Sigmoid colon (tissue), 4 donors: ENCODE results near the gene EZR.

Experiments used
- POLR2A ChIP-seq, 2 donors: fragments of 450-650 bp; IDR thresholded peaks; one replicate each; pipeline ENCODE4 v1.6.1; 2016; ENCODE audit warnings: antibody characterized with exemption in 2 of 2, mild to moderate bottlenecking in 2 of 2, moderate library complexity in 2 of 2
- POLR2AphosphoS5 ChIP-seq, 4 donors: sonication (generic); formaldehyde crosslinking; IDR thresholded peaks; one replicate each; pipeline ENCODE4 v1.6.1; 2017; ENCODE audit warnings: antibody characterized with exemption in 4 of 4
- TF ChIP-seq, protein P1 (sequence below), 4 experiments: fragments of 450-650 bp in 3 of 4; fragments of 200-600 bp in 1 of 4; IDR thresholded peaks; one replicate each; pipeline ENCODE4 v1.5.1; 2016 to 2019; ENCODE audit warnings: antibody characterized with exemption in 4 of 4, mild to moderate bottlenecking in 3 of 4, moderate library complexity in 2 of 4

GRCh38 chr6:158805698-158806377, 13.3 kb downstream of the EZR start:
- TF ChIP-seq, protein P1, sequence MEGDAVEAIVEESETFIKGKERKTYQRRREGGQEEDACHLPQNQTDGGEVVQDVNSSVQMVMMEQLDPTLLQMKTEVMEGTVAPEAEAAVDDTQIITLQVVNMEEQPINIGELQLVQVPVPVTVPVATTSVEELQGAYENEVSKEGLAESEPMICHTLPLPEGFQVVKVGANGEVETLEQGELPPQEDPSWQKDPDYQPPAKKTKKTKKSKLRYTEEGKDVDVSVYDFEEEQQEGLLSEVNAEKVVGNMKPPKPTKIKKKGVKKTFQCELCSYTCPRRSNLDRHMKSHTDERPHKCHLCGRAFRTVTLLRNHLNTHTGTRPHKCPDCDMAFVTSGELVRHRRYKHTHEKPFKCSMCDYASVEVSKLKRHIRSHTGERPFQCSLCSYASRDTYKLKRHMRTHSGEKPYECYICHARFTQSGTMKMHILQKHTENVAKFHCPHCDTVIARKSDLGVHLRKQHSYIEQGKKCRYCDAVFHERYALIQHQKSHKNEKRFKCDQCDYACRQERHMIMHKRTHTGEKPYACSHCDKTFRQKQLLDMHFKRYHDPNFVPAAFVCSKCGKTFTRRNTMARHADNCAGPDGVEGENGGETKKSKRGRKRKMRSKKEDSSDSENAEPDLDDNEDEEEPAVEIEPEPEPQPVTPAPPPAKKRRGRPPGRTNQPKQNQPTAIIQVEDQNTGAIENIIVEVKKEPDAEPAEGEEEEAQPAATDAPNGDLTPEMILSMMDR (IDR thresholded peaks at IDR 0.05) = no peak
- TF ChIP-seq POLR2A (IDR thresholded peaks at IDR 0.05) = no peak
- no peak for TF ChIP-seq POLR2AphosphoS5 (IDR thresholded peaks at IDR 0.05)
